ENCODE results near the gene C16orf46.

DNA sequence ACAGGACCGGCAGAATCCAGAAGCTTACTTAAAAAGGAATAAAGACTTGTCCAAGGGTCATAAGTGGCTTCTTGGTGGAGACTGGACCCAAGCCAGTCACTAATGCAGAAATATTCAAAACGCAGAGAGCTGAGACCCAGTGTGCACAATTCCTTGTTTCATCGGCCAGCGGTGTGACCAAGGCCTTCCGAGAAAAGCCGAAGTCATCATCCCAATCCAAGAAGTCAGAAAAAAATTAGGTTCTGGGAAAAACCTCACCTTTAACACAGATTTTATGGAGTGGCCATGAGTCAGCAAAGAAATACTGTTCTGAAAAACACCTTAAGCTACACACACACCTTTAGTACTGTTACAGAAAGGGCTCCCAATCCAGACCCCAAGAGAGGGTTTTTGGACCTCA lies 20.2 kb upstream of the C16orf46 start:
- TF ChIP-seq, protein P1, sequence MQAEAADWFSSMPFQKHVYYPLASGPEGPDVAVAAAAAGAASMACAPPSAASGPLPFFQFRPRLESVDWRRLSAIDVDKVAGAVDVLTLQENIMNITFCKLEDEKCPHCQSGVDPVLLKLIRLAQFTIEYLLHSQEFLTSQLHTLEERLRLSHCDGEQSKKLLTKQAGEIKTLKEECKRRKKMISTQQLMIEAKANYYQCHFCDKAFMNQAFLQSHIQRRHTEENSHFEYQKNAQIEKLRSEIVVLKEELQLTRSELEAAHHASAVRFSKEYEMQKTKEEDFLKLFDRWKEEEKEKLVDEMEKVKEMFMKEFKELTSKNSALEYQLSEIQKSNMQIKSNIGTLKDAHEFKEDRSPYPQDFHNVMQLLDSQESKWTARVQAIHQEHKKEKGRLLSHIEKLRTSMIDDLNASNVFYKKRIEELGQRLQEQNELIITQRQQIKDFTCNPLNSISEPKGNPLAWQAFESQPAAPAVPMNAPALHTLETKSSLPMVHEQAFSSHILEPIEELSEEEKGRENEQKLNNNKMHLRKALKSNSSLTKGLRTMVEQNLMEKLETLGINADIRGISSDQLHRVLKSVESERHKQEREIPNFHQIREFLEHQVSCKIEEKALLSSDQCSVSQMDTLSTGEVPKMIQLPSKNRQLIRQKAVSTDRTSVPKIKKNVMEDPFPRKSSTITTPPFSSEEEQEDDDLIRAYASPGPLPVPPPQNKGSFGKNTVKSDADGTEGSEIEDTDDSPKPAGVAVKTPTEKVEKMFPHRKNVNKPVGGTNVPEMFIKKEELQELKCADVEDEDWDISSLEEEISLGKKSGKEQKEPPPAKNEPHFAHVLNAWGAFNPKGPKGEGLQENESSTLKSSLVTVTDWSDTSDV (CRISPR knock-in tag; IDR thresholded peaks at IDR 0.05) = no peak
- TF ChIP-seq YEATS4 (CRISPR knock-in tag; IDR thresholded peaks at IDR 0.05; ENCODE audit: borderline replicate concordance) = no peak

All from HepG2 (cell line).